WTC11 (cell line): ENCODE results near the gene CYP19A1.

ENCODE experiments used
- ELF4 ChIP-seq: sonication (generic); formaldehyde crosslinking; IDR thresholded peaks from 2 replicates; pipeline ENCODE4 v1.8.1; 2022; ENCODE audit warnings: low read depth, mild to moderate bottlenecking, moderate library complexity, missing genetic modification reagents
- ETV6 ChIP-seq: sonication (generic); formaldehyde crosslinking; IDR thresholded peaks from 2 replicates; pipeline ENCODE4 v1.8.1; 2022; ENCODE audit warnings: mild to moderate bottlenecking, missing genetic modification reagents
- TEAD4 ChIP-seq: sonication (generic); formaldehyde crosslinking; IDR thresholded peaks from 2 replicates; pipeline ENCODE4 v1.8.0; 2022; ENCODE audit warnings: mild to moderate bottlenecking, missing genetic modification reagents
- ZNF423 ChIP-seq: fragments of 250-450 bp; sonication (Bioruptor Pico); IDR thresholded peaks from 2 replicates; pipeline ENCODE4 v2.1.2; 2022; ENCODE audit warnings: mild to moderate bottlenecking, moderate library complexity
- TF ChIP-seq, protein P1 (sequence below): sonication (generic); formaldehyde crosslinking; IDR thresholded peaks from 2 replicates; pipeline ENCODE4 v1.8.0; 2022; ENCODE audit warnings: missing genetic modification reagents
- TF ChIP-seq, protein P2 (sequence below): sonication (generic); formaldehyde crosslinking; IDR thresholded peaks from 2 replicates; pipeline ENCODE4 v1.8.1; 2023; ENCODE audit warnings: mild to moderate bottlenecking, moderate library complexity, missing genetic modification reagents
- TF ChIP-seq, protein P3 (sequence below): fragments of 200-600 bp; IDR thresholded peaks from 2 replicates; pipeline ENCODE4 v1.8.0; 2022; ENCODE audit warnings: antibody characterized with exemption
- TF ChIP-seq, protein P4 (sequence below): sonication (generic); formaldehyde crosslinking; IDR thresholded peaks from 2 replicates; pipeline ENCODE4 v1.8.0; 2022; ENCODE audit warnings: mild to moderate bottlenecking, missing genetic modification reagents
- TF ChIP-seq, protein P5 (sequence below): fragments of 250-450 bp; sonication (Bioruptor Pico); IDR thresholded peaks from 2 replicates; pipeline ENCODE4 v1.9.0; 2021; ENCODE audit warnings: mild to moderate bottlenecking

DNA sequence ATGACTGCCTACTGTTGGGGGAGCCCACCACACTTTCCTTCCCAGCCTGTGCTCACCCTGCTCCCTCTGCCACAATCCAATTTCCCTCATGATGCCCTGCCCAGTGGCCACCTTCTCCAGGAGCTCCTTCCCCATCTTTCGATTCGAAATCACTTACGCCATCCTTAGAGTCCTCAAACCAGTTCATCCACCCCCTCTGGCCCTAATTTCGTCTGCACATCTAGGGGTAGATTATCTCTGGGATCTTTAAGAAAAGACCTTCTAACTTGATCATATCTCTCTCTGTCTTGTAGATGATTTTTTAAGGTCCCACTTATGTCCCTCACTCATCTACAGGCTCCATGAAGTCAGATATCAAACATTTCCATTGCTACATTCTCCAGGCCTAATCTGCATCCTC lies 17.1 kb downstream of the CYP19A1 start:
- TF ChIP-seq ZNF423 (CRISPR knock-in tag), result no peak
- TF ChIP-seq, protein P1, sequence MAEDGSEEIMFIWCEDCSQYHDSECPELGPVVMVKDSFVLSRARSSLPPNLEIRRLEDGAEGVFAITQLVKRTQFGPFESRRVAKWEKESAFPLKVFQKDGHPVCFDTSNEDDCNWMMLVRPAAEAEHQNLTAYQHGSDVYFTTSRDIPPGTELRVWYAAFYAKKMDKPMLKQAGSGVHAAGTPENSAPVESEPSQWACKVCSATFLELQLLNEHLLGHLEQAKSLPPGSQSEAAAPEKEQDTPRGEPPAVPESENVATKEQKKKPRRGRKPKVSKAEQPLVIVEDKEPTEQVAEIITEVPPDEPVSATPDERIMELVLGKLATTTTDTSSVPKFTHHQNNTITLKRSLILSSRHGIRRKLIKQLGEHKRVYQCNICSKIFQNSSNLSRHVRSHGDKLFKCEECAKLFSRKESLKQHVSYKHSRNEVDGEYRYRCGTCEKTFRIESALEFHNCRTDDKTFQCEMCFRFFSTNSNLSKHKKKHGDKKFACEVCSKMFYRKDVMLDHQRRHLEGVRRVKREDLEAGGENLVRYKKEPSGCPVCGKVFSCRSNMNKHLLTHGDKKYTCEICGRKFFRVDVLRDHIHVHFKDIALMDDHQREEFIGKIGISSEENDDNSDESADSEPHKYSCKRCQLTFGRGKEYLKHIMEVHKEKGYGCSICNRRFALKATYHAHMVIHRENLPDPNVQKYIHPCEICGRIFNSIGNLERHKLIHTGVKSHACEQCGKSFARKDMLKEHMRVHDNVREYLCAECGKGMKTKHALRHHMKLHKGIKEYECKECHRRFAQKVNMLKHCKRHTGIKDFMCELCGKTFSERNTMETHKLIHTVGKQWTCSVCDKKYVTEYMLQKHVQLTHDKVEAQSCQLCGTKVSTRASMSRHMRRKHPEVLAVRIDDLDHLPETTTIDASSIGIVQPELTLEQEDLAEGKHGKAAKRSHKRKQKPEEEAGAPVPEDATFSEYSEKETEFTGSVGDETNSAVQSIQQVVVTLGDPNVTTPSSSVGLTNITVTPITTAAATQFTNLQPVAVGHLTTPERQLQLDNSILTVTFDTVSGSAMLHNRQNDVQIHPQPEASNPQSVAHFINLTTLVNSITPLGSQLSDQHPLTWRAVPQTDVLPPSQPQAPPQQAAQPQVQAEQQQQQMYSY (CRISPR knock-in tag), result no peak
- TF ChIP-seq, protein P2, sequence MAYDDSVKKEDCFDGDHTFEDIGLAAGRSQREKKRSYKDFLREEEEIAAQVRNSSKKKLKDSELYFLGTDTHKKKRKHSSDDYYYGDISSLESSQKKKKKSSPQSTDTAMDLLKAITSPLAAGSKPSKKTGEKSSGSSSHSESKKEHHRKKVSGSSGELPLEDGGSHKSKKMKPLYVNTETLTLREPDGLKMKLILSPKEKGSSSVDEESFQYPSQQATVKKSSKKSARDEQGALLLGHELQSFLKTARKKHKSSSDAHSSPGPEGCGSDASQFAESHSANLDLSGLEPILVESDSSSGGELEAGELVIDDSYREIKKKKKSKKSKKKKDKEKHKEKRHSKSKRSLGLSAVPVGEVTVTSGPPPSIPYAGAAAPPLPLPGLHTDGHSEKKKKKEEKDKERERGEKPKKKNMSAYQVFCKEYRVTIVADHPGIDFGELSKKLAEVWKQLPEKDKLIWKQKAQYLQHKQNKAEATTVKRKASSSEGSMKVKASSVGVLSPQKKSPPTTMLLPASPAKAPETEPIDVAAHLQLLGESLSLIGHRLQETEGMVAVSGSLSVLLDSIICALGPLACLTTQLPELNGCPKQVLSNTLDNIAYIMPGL (CRISPR knock-in tag), result no peak
- TF ChIP-seq, protein P3, sequence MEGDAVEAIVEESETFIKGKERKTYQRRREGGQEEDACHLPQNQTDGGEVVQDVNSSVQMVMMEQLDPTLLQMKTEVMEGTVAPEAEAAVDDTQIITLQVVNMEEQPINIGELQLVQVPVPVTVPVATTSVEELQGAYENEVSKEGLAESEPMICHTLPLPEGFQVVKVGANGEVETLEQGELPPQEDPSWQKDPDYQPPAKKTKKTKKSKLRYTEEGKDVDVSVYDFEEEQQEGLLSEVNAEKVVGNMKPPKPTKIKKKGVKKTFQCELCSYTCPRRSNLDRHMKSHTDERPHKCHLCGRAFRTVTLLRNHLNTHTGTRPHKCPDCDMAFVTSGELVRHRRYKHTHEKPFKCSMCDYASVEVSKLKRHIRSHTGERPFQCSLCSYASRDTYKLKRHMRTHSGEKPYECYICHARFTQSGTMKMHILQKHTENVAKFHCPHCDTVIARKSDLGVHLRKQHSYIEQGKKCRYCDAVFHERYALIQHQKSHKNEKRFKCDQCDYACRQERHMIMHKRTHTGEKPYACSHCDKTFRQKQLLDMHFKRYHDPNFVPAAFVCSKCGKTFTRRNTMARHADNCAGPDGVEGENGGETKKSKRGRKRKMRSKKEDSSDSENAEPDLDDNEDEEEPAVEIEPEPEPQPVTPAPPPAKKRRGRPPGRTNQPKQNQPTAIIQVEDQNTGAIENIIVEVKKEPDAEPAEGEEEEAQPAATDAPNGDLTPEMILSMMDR, result no peak
- TF ChIP-seq, protein P4, sequence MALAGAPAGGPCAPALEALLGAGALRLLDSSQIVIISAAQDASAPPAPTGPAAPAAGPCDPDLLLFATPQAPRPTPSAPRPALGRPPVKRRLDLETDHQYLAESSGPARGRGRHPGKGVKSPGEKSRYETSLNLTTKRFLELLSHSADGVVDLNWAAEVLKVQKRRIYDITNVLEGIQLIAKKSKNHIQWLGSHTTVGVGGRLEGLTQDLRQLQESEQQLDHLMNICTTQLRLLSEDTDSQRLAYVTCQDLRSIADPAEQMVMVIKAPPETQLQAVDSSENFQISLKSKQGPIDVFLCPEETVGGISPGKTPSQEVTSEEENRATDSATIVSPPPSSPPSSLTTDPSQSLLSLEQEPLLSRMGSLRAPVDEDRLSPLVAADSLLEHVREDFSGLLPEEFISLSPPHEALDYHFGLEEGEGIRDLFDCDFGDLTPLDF (CRISPR knock-in tag), result no peak
- TF ChIP-seq ETV6, result no peak
- no peak for TF ChIP-seq TEAD4 (CRISPR knock-in tag)
- no peak for TF ChIP-seq ELF4
- TF ChIP-seq, protein P5, sequence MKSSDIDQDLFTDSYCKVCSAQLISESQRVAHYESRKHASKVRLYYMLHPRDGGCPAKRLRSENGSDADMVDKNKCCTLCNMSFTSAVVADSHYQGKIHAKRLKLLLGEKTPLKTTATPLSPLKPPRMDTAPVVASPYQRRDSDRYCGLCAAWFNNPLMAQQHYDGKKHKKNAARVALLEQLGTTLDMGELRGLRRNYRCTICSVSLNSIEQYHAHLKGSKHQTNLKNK (CRISPR knock-in tag), result no peak
